GM20431 (cell line): ENCODE results near the gene ZSWIM5.
"Not testable (repeated sequence)": the region's sequence is repeated elsewhere in the genome, so short reads cannot be mapped to it uniquely, and the experiment has no call there.

Source experiments
- in situ Hi-C: fragments of 300-500 bp; cut with MseI, MboI; formaldehyde crosslinking; loops from one replicate; pipeline ENCODE4 v1.15.0; 2020; ENCODE audit warnings: low sequenced_read_pairs; ENCODE audit not compliant: unreplicated experiment

The ZSWIM5 gene

GRCh38 chr1:45205910-45206721 lies at the start of gene ZSWIM5:
Gene ZSWIM5 (minus strand): TSS chr1:45206605. CDS start chr1:45206350, 255 bp downstream.
- in situ Hi-C loops: no loop called here

- in situ Hi-C loops: no loop called here
Measured at GRCh38 chr1:45254490-45254889, 48.1 kb upstream of the ZSWIM5 start.

GRCh38 chr1:45250544-45250943 lies 44.1 kb upstream of the ZSWIM5 start:
- in situ Hi-C loops: no loop called here

- in situ Hi-C loops: not testable (repeated sequence)
Measured at GRCh38 chr1:45248004-45248403, 41.6 kb upstream of the ZSWIM5 start.

GRCh38 chr1:45246760-45247159 lies 40.4 kb upstream of the ZSWIM5 start:
- in situ Hi-C loops: no loop called here

- in situ Hi-C loops: not testable (repeated sequence)
Measured at GRCh38 chr1:45246359-45246758, 40.0 kb upstream of the ZSWIM5 start.

- in situ Hi-C loops: no loop called here
Measured at GRCh38 chr1:45244660-45245059, 38.3 kb upstream of the ZSWIM5 start.

- in situ Hi-C loops: no loop called here
Measured at GRCh38 chr1:45243476-45244343, 37.3 kb upstream of the ZSWIM5 start.

- in situ Hi-C loops: no loop called here
Measured at GRCh38 chr1:45238846-45239245, 32.4 kb upstream of the ZSWIM5 start.

- in situ Hi-C loops: no loop called here
Measured at GRCh38 chr1:45236136-45236535, 29.7 kb upstream of the ZSWIM5 start.

- in situ Hi-C loops: no loop called here
Measured at GRCh38 chr1:45230537-45230936, 24.1 kb upstream of the ZSWIM5 start.

- in situ Hi-C loops: no loop called here
Measured at GRCh38 chr1:45225598-45225997, 19.2 kb upstream of the ZSWIM5 start.

- in situ Hi-C loops: not testable (repeated sequence)
Measured at GRCh38 chr1:45223710-45224109, 17.3 kb upstream of the ZSWIM5 start.

GRCh38 chr1:45221716-45222115 lies 15.3 kb upstream of the ZSWIM5 start:
- in situ Hi-C loops: no loop called here

GRCh38 chr1:45216861-45217260 lies 10.5 kb upstream of the ZSWIM5 start:
- in situ Hi-C loops: no loop called here

GRCh38 chr1:45216200-45216541 lies 9.8 kb upstream of the ZSWIM5 start:
- in situ Hi-C loops: no loop called here

GRCh38 chr1:45215485-45216199 lies 9.2 kb upstream of the ZSWIM5 start:
- in situ Hi-C loops: no loop called here

GRCh38 chr1:45213892-45214291 lies 7.5 kb upstream of the ZSWIM5 start:
- in situ Hi-C loops: no loop called here

GRCh38 chr1:45211076-45211475 lies 4.7 kb upstream of the ZSWIM5 start:
- in situ Hi-C loops: no loop called here

GRCh38 chr1:45206808-45207623 lies 611 bp upstream of the ZSWIM5 start:
- in situ Hi-C loops: no loop called here
